Measurements from ENCODE around the gene GMPS.
"Not testable (repeated sequence)": the region's sequence is repeated elsewhere in the genome, so short reads cannot be mapped to it uniquely, and the experiment has no call there.

The GMPS gene

GRCh38 chr3:155870133-155870944, at the start of gene GMPS:
TSS of gene GMPS (plus strand) at chr3:155870650. CDS start at chr3:155870871, 221 bp downstream.
- DNase-seq, result peak; percentile 96

GRCh38 chr3:155828490-155829098, 41.9 kb upstream of the GMPS start:
- not testable (repeated sequence) for DNase-seq

GRCh38 chr3:155835341-155836071, 34.9 kb upstream of the GMPS start:
- DNase-seq, result no peak

GRCh38 chr3:155843569-155843968, 26.9 kb upstream of the GMPS start:
- no peak for DNase-seq

- no peak for DNase-seq
Measured at GRCh38 chr3:155846119-155846518, 24.3 kb upstream of the GMPS start.

GRCh38 chr3:155847993-155848392, 22.5 kb upstream of the GMPS start:
- DNase-seq, result no peak

- DNase-seq, result not testable (repeated sequence)
Measured at GRCh38 chr3:155849404-155849803, 21.0 kb upstream of the GMPS start.

GRCh38 chr3:155852341-155852740, 18.1 kb upstream of the GMPS start:
- DNase-seq, result no peak

GRCh38 chr3:155853214-155854140, 17.0 kb upstream of the GMPS start:
- peak; percentile 25 for DNase-seq

- DNase-seq, result peak; percentile 98
Measured at GRCh38 chr3:155854141-155854940, 16.1 kb upstream of the GMPS start, which contains the start of gene SLC33A1. TSS of gene SLC33A1 (minus strand) at chr3:155854427. CDS start at chr3:155853997, 430 bp downstream.

- no peak for DNase-seq
Measured at GRCh38 chr3:155859859-155860258, 10.6 kb upstream of the GMPS start.

GRCh38 chr3:155860424-155860823, 10.0 kb upstream of the GMPS start:
- not testable (repeated sequence) for DNase-seq

- DNase-seq, result no peak
Measured at GRCh38 chr3:155861476-155862183, 8.8 kb upstream of the GMPS start.

GRCh38 chr3:155862290-155862982, 8.0 kb upstream of the GMPS start:
- peak; percentile 38 for DNase-seq

- no peak for DNase-seq
Measured at GRCh38 chr3:155863072-155863784, 7.2 kb upstream of the GMPS start.

GRCh38 chr3:155869691-155870090, 759 bp upstream of the GMPS start:
- no peak for DNase-seq

- peak; percentile 46 for DNase-seq
Measured at GRCh38 chr3:155870945-155871745, 695 bp downstream of the GMPS start.

GRCh38 chr3:155871746-155872158, 1.3 kb downstream of the GMPS start:
- DNase-seq, result no peak
